Mesothelial cell of epicardium (in vitro differentiated cells): ENCODE data around the gene AQP6. TPM values are rescaled to one million over a fixed set of nuclear protein-coding genes. Genes with fewer than 3 reads are reported as not detected.

ENCODE experiments used
- DNase-seq, 2 experiments: peaks; one replicate each; pipeline ENCODE4 v3.0.0; 2021; ENCODE audit warnings: low spot score in 2 of 2; ENCODE audit not compliant: unreplicated experiment in 2 of 2
- H3K27ac Mint-ChIP-seq: 2 replicates; pipeline ENCODE4 v1.8.0; 2021; ENCODE audit warnings: mixed read lengths
- H3K27me3 Mint-ChIP-seq: 2 replicates; pipeline ENCODE4 v1.8.0; 2021; ENCODE audit warnings: low read depth, mixed read lengths
- H3K36me3 Mint-ChIP-seq: 2 replicates; pipeline ENCODE4 v1.8.0; 2021; ENCODE audit warnings: mixed read lengths
- H3K4me1 Mint-ChIP-seq: 2 replicates; pipeline ENCODE4 v1.8.0; 2021; ENCODE audit warnings: mixed read lengths
- H3K4me3 Mint-ChIP-seq: 2 replicates; pipeline ENCODE4 v1.8.0; 2021; ENCODE audit warnings: mild to moderate bottlenecking, moderate library complexity, mixed read lengths
- H3K9me3 Mint-ChIP-seq: 2 replicates; pipeline ENCODE4 v1.8.0; 2021; ENCODE audit warnings: mixed read lengths
- total RNA-seq: library from RNA; stranded (reverse); gene quantifications from 3 replicates; pipeline ENCODE4 v1.2.1, GENCODE V29; 2021
- TF ChIP-seq, protein P1 (sequence below): fragments of 200-600 bp; sonication (generic); IDR thresholded peaks from one replicate; pipeline ENCODE4 v1.5.0; 2021; ENCODE audit warnings: antibody characterized with exemption; ENCODE audit not compliant: unreplicated experiment

The AQP6 gene
- total RNA-seq, 1 donor from 2014 or later: 0.16 TPM

DNA sequence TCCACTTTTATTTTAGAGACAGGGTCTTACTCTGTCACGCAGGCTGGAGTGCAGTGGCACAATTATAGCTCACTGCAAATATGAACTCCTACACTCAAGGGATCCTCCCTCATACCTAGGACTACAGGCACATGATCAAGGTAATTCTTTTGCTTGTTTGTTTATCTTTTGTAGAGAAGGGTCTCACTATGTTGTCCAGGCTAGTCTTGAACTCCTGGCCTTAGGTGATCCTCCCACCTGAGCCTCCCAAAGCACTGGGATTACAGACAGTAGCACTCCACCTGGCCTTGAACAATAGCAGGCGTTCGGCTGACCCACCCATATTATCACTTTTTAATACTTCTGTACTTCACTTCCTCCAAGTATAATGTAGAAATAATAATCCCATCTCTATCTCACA lies 53.9 kb downstream of the AQP6 start:
- DNase-seq: no peak
- H3K4me3 Mint-ChIP-seq: no peak overlapping the region
- H3K36me3 Mint-ChIP-seq: no peaks in the 10 kb centered on the region
- no peaks in the 10 kb centered on the region for H3K9me3 Mint-ChIP-seq
- H3K4me1 Mint-ChIP-seq: peaks cover 15% of the 10 kb centered on the region
- TF ChIP-seq, protein P1, sequence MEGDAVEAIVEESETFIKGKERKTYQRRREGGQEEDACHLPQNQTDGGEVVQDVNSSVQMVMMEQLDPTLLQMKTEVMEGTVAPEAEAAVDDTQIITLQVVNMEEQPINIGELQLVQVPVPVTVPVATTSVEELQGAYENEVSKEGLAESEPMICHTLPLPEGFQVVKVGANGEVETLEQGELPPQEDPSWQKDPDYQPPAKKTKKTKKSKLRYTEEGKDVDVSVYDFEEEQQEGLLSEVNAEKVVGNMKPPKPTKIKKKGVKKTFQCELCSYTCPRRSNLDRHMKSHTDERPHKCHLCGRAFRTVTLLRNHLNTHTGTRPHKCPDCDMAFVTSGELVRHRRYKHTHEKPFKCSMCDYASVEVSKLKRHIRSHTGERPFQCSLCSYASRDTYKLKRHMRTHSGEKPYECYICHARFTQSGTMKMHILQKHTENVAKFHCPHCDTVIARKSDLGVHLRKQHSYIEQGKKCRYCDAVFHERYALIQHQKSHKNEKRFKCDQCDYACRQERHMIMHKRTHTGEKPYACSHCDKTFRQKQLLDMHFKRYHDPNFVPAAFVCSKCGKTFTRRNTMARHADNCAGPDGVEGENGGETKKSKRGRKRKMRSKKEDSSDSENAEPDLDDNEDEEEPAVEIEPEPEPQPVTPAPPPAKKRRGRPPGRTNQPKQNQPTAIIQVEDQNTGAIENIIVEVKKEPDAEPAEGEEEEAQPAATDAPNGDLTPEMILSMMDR: no peak
- no peak overlapping the region for H3K27ac Mint-ChIP-seq
- H3K27me3 Mint-ChIP-seq: no peaks in the 10 kb centered on the region

Other genes starting within 250 kb of the AQP6 start
- gene TMBIM6, start 231.4 kb upstream of the AQP6 start, total RNA-seq: 296 to 312 TPM (median 297 TPM) in 3 replicates
- 42.2 to 44.4 TPM (median 44.4 TPM) in 3 replicates for gene NCKAP5L, start 144.5 kb upstream of the AQP6 start, total RNA-seq
- 5.3 to 5.7 TPM (median 5.6 TPM) in 3 replicates for gene BCDIN3D, start 129.8 kb upstream of the AQP6 start, total RNA-seq
- gene FAIM2, start 69.0 kb upstream of the AQP6 start, total RNA-seq: 0.13 to 0.47 TPM (median 0.29 TPM) in 3 replicates
- not detected in 3 replicates for gene AQP2, start 22.2 kb upstream of the AQP6 start, total RNA-seq
- 0.16 TPM in 1 of 3 replicates, not detected in the others for gene AQP5, start 11.1 kb upstream of the AQP6 start, total RNA-seq
- 28.0 to 34.8 TPM (median 29.8 TPM) in 3 replicates for gene RACGAP1, start 52.5 kb downstream of the AQP6 start, total RNA-seq
- 6.1 to 7.2 TPM (median 6.6 TPM) in 3 replicates for gene ASIC1, start 84.6 kb downstream of the AQP6 start, total RNA-seq
- 112 to 122 TPM (median 113 TPM) in 3 replicates for gene SMARCD1, start 112.4 kb downstream of the AQP6 start, total RNA-seq
- 0.72 to 1.2 TPM (median 1.1 TPM) in 3 replicates for gene GPD1, start 131.1 kb downstream of the AQP6 start, total RNA-seq
- 24.2 to 25.0 TPM (median 24.8 TPM) in 3 replicates for gene COX14, start 139.3 kb downstream of the AQP6 start, total RNA-seq
- gene CERS5, start 194.4 kb downstream of the AQP6 start, total RNA-seq: 70.4 to 77.1 TPM (median 75.3 TPM) in 3 replicates